AG09319 (cell line): ENCODE measurements around the gene MBP.

Source experiments
- DNase-seq: peaks from one replicate; pipeline ENCODE4 v3.0.0-alpha.2; 2010; ENCODE audit warnings: low read depth; ENCODE audit errors: extremely low read depth
- CTCF ChIP-seq: IDR thresholded peaks from 2 replicates; pipeline ENCODE4 v1.5.1; 2011; ENCODE audit warnings: low read depth, mild to moderate bottlenecking, inconsistent platforms, low read length, moderate library complexity

MBP gene

GRCh38 chr18:77161961-77162360, 29.4 kb upstream of the MBP start:
- DNase-seq, result no peak
- no peak for TF ChIP-seq CTCF

GRCh38 chr18:77161383-77161782, 28.8 kb upstream of the MBP start:
- TF ChIP-seq CTCF, result no peak
- DNase-seq, result no peak

- no peak for DNase-seq
- no peak for TF ChIP-seq CTCF
Measured at GRCh38 chr18:77160515-77160914, 27.9 kb upstream of the MBP start.

GRCh38 chr18:77157312-77157711, 24.7 kb upstream of the MBP start:
- TF ChIP-seq CTCF, result no peak
- no peak for DNase-seq

GRCh38 chr18:77155031-77155430, 22.4 kb upstream of the MBP start:
- DNase-seq, result no peak
- no peak for TF ChIP-seq CTCF

- DNase-seq, result no peak
- no peak for TF ChIP-seq CTCF
Measured at GRCh38 chr18:77153404-77153803, 20.8 kb upstream of the MBP start.

GRCh38 chr18:77151772-77152520, 19.4 kb upstream of the MBP start:
- DNase-seq, result no peak
- no peak for TF ChIP-seq CTCF
